OCI-LY1 (cell line): ENCODE measurements around the gene CFAP46.

Source experiments
- CTCF ChIP-seq: fragments of 200-600 bp; sonication (generic), shearing (Covaris generic); IDR thresholded peaks from 2 replicates; pipeline ENCODE4 v1.5.1; 2017; ENCODE audit warnings: mild to moderate bottlenecking, antibody characterized with exemption, low read length, moderate library complexity, mixed read lengths
- EZH2 ChIP-seq: fragments of 200-600 bp; sonication (generic), shearing (Covaris generic); IDR thresholded peaks from 2 replicates; pipeline ENCODE4 v1.8.0; 2017; ENCODE audit warnings: borderline replicate concordance, mixed run types, mild to moderate bottlenecking, antibody characterized with exemption, low read length, moderate library complexity, mixed read lengths

- TF ChIP-seq CTCF (no peak), EZH2 (no peak)
These were observed 43.2 kb downstream of the CFAP46 start for GRCh38 chr10:132899054-132899750.
